Transverse colon (tissue), 1 donor: ENCODE data around the gene SEC24B.

ENCODE experiments used
- EP300 ChIP-seq: sonication (generic); formaldehyde crosslinking; IDR thresholded peaks from one replicate; pipeline ENCODE4 v1.6.1; 2017; ENCODE audit warnings: antibody characterized with exemption, low read depth
- POLR2A ChIP-seq: fragments of 450-650 bp; IDR thresholded peaks from one replicate; pipeline ENCODE4 v1.6.1; 2016; ENCODE audit warnings: antibody characterized with exemption, mild to moderate bottlenecking, moderate library complexity

- no peak for TF ChIP-seq EP300
- TF ChIP-seq POLR2A, result no peak
Measured at GRCh38 chr4:109578846-109579245, 145.2 kb downstream of the SEC24B start.
